Neural progenitor cell (in vitro differentiated cells): ENCODE results near the gene ARHGAP42.

ENCODE experiments used
- CTCF ChIP-seq: fragments of 200-600 bp; sonication (generic); IDR thresholded peaks from 2 replicates; pipeline ENCODE4 v1.5.1; 2017; ENCODE audit warnings: antibody characterized with exemption, mild to moderate bottlenecking
- EZH2 ChIP-seq: fragments of 200-600 bp; sonication (generic); IDR thresholded peaks from 2 replicates; pipeline ENCODE4 v1.6.1; 2017; ENCODE audit warnings: antibody characterized with exemption, mild to moderate bottlenecking, moderate library complexity
- EZH2phosphoT487 ChIP-seq: fragments of 200-600 bp; sonication (generic); IDR thresholded peaks from 2 replicates; pipeline ENCODE4 v1.6.1; 2017; ENCODE audit warnings: antibody characterized with exemption

- TF ChIP-seq CTCF (no peak), EZH2 (no peak), EZH2phosphoT487 (no peak)
Measured at GRCh38 chr11:100672498-100673033, 14.5 kb upstream of the ARHGAP42 start.
